ENCODE results near the gene FLNB. TPM values are rescaled to one million over a fixed set of nuclear protein-coding genes. Genes with fewer than 3 reads are reported as not detected.

Gene FLNB
- total and polyA plus RNA-seq, 2 of the 8 experiments (the other 6 are each of a cell fraction or from before 2014, with no cell fraction given), result 72.3 to 118 TPM

DNA sequence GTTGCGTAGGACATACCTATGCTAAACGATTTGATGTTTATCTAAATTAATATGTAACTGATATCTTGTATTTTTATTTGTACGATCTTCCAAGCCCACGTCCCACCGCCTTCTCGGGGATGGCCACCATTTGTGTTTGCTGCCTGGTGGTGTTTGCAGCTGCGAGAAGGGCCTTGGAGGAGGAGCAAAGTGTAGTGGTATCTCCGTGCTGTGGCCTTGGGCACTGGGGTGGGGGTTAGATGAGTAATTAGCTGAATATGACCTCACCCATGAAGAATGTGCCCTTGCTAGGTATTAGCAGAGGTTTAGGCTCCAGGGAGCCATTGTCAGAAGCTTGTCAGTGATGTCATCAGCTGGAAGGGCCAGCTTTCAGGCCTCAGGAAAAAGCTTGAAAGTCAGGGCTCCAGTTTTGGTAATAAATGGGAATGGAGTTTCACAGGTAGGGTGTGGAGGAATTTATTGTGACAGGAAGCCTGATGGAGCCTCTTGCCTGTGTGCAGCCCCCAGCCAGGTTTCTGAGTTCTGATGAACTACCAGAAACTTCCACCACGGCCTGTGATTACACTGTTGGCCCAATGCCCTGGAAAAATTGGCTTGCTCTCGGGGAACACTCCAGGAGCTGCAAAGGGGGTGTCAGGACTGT is 41.0 kb downstream of the FLNB start:
- Histone ChIP-seq H3K79me2 (ENCODE audit: control insufficient read depth in 1 of 2, insufficient read depth in 2 of 2, low read length in 2 of 2) (peaks cover 12 to 91% of the 10 kb centered on the region in 2 experiments), H3K23ac (ENCODE audit: insufficient read length) (no peak overlapping the region), H3K56ac (replicated peaks; ENCODE audit: insufficient read length, low read depth, low read length) (no peak overlapping the region), H2AK5ac (ENCODE audit: low read depth, low read length) (peak overlapping the region; percentile 96), H3K4me3 (ENCODE audit: extremely low read depth in 1 of 4, insufficient read depth in 2 of 4, low read depth in 3 of 4, low read length in 4 of 4) (peak overlapping the region in 1 of 4 experiments; percentile 14; a peak in 1 of 8 replicates), H3K4me2 (ENCODE audit: insufficient read depth in 1 of 2, low read depth in 2 of 2, low read length in 2 of 2) (peak overlapping the region; percentile 6 to 27), H3K18ac (ENCODE audit: extremely low read depth, low read length) (peak overlapping the region; percentile 81; the same call in 1 of the 2 replicates), H3K4ac (replicated peaks; ENCODE audit: insufficient read length, low read depth, low read length) (no peak overlapping the region), H2AFZ (ENCODE audit: low read length) (no peak overlapping the region), H3K4me1 (replicated peaks in 1 of 4; ENCODE audit: control insufficient read depth in 3 of 4, insufficient read depth in 4 of 4, low read length in 3 of 4) (peaks cover 11 to 28% (median 20%) of the 10 kb centered on the region in 4 experiments), H3K36me3 (ENCODE audit: control insufficient read depth in 2 of 4, insufficient read depth in 4 of 4, low read length in 3 of 4) (no peaks in the 10 kb centered on the region), H3K79me1 (ENCODE audit: low read depth, low read length) (peaks cover 19% of the 10 kb centered on the region), H3K23me2 (ENCODE audit: low read depth, low read length) (no peaks in the 10 kb centered on the region), H2BK5ac (ENCODE audit: low read depth, low read length) (peak overlapping the region; percentile 89), H4K5ac (ENCODE audit: insufficient read length, low read depth, low read length) (no peak overlapping the region), H3K14ac (ENCODE audit: insufficient read length) (no peak overlapping the region), H2BK12ac (ENCODE audit: low read depth, low read length) (peak overlapping the region; percentile 85; the same call in 1 of the 2 replicates), H3K27me3 (replicated peaks in 1 of 4; ENCODE audit: control insufficient read depth in 3 of 4, extremely low read depth in 1 of 4, insufficient read depth in 3 of 4, low read length in 3 of 4) (no peaks in the 10 kb centered on the region), H2BK15ac (ENCODE audit: low read length) (no peak overlapping the region), H2BK120ac (replicated peaks; ENCODE audit: low read depth, low read length) (peak overlapping the region; percentile 28), H3K27ac (ENCODE audit: low read depth, low read length) (peak overlapping the region; percentile 81), H4K91ac (replicated peaks; ENCODE audit: insufficient read length, low read length) (peak overlapping the region; percentile 36), H4K20me1 (replicated peaks in 1 of 2; ENCODE audit: control insufficient read depth in 1 of 2, insufficient read depth in 2 of 2, low read length in 2 of 2) (peaks cover 3 to 12% of the 10 kb centered on the region in 2 experiments), H3K9me3 (ENCODE audit: insufficient read depth in 2 of 2, low read depth in 1 of 2, low read length in 1 of 2) (no peaks in the 10 kb centered on the region), H3K9ac (replicated peaks in 1 of 4; ENCODE audit: extremely low read depth in 1 of 4, low read depth in 3 of 4, low read length in 3 of 4) (peak overlapping the region in 3 of 4 experiments; percentile 22 to 61 (median 44); a peak in 5 of 7 replicates), H4K8ac (ENCODE audit: extremely low read depth, insufficient read depth, low read length) (no peak overlapping the region), H2BK20ac (ENCODE audit: low read length) (no peak overlapping the region)
- WGBS, 2 experiments (ENCODE audit: extremely low coverage in 1 of 2, insufficient coverage in 1 of 2, insufficient read length in 1 of 2, insufficient replicate concordance in 2 of 2, low coverage in 1 of 2, low lambda C conversion rate in 2 of 2, missing lambda C conversion rate in 1 of 2), result 70% methylated on average over 10 of the region's 10 CpGs; no CpG with 5 or more reads in 1 of the 2 experiments
- DNase-seq (ENCODE audit: low read depth in 1 of 2, low spot score in 2 of 2), result peak; percentile 56 to 82
- POLR2A ChIA-PET (ENCODE audit: partially characterized antibody), result interaction anchor here (1.0 to 3.0 kb wide), 6 partner anchors 8 to 41 kb away, joined by 4 to 12 read pairs (median 7); partner anchors contain the start of gene FLNB
- CTCF ChIA-PET (ENCODE audit: partially characterized antibody), result interaction anchor here (0.9 to 3.4 kb wide), 7 partner anchors 9 to 129 kb away, joined by 3 to 19 read pairs (median 4); partner anchors contain the start of gene FLNB
- FAIRE-seq, result peak; percentile 63
- TF ChIP-seq YY1 (IDR thresholded peaks at IDR 0.05; ENCODE audit: low read depth, low read length), result peak; percentile 32; the same call in 1 of the 2 replicates
- peak; percentile 100 for TF ChIP-seq JUND (IDR thresholded peaks at IDR 0.05; ENCODE audit: low read length)
- TF ChIP-seq NANOG (IDR thresholded peaks at IDR 0.05; ENCODE audit: insufficient read depth, low read depth, low read length, poor library complexity, severe bottlenecking), result no peak
- TF ChIP-seq KDM4A (IDR thresholded peaks at IDR 0.05; ENCODE audit: low read depth, low read length, severe bottlenecking), result no peak
- no peak for TF ChIP-seq SAP30 (IDR thresholded peaks at IDR 0.05; ENCODE audit: insufficient read depth, insufficient replicate concordance, low read length)
- no peak for TF ChIP-seq TCF12 (IDR thresholded peaks at IDR 0.05; ENCODE audit: low read depth, low read length)
- peak in 1 of 2 experiments; percentile 68; a peak in 1 of 4 replicates for TF ChIP-seq SIN3A (conservative IDR thresholded peaks at IDR 0.05 in 1 of 2, IDR thresholded peaks at IDR 0.05 in 1 of 2; ENCODE audit: low read depth in 1 of 2, low read length in 2 of 2)
- TF ChIP-seq, protein P1, sequence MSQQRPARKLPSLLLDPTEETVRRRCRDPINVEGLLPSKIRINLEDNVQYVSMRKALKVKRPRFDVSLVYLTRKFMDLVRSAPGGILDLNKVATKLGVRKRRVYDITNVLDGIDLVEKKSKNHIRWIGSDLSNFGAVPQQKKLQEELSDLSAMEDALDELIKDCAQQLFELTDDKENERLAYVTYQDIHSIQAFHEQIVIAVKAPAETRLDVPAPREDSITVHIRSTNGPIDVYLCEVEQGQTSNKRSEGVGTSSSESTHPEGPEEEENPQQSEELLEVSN (IDR thresholded peaks at IDR 0.05), result no peak
- TF ChIP-seq TBP (IDR thresholded peaks at IDR 0.05; ENCODE audit: low read depth, low read length), result peak; percentile 36; the same call in 1 of the 2 replicates
- TF ChIP-seq SRF (IDR thresholded peaks at IDR 0.05; ENCODE audit: low read depth, low read length), result no peak
